H1 (cell line): ENCODE results near the gene ITPKB. TPM values are rescaled to one million over a fixed set of nuclear protein-coding genes. Genes with fewer than 3 reads are reported as not detected.

Experiments used
- CTCF ChIA-PET: fragments of 300-600 bp; sonication (Branson Sonifier 250); formaldehyde crosslinking; loops from one replicate; lab custom pipeline; 2021; ENCODE audit not compliant: partially characterized antibody; lab: Charles Lee
- POLR2A ChIA-PET: fragments of 300-600 bp; sonication (Branson Sonifier 250); formaldehyde crosslinking; loops from one replicate; lab custom pipeline; 2021; ENCODE audit warnings: inconsistent platforms; ENCODE audit not compliant: partially characterized antibody; lab: Charles Lee
- DNase-seq, 2 experiments: peaks; one replicate each; pipeline versions ENCODE4 v3.0.0 to v3.0.0-alpha.2; 2010 to 2022; ENCODE audit warnings: low spot score in 2 of 2, low read depth in 1 of 2, mixed read lengths in 1 of 2
- FAIRE-seq: peaks from 2 replicates; lab custom pipeline; 2011; peaks lifted over from hg19 to GRCh38; lab: Jason Lieb, UNC
- H2AFZ ChIP-seq: 2 replicates; pipeline ENCODE4 v1.8.1; 2012; ENCODE audit warnings: low read length, inconsistent platforms
- H2AK5ac ChIP-seq: 2 replicates; pipeline ENCODE4 v1.6.1; 2013; ENCODE audit warnings: low read depth, low read length
- H2BK120ac ChIP-seq: replicated peaks from 2 replicates; pipeline ENCODE3; 2013; ENCODE audit warnings: low read depth, low read length, inconsistent platforms
- H2BK12ac ChIP-seq: 2 replicates; pipeline ENCODE4 v1.6.1; 2013; ENCODE audit warnings: low read depth, low read length
- H2BK15ac ChIP-seq: 2 replicates; pipeline ENCODE4 v1.6.1; 2013; ENCODE audit warnings: low read length
- H2BK20ac ChIP-seq: 2 replicates; pipeline ENCODE4 v1.6.1; 2013; ENCODE audit warnings: low read length
- H2BK5ac ChIP-seq: 2 replicates; pipeline ENCODE4 v1.6.1; 2013; ENCODE audit warnings: low read depth, low read length
- H3K14ac ChIP-seq: 2 replicates; pipeline ENCODE4 v1.6.1; 2013; ENCODE audit warnings: inconsistent platforms; ENCODE audit not compliant: insufficient read length
- H3K18ac ChIP-seq: 2 replicates; pipeline ENCODE4 v1.6.1; 2013; ENCODE audit warnings: low read length; ENCODE audit errors: extremely low read depth
- H3K23ac ChIP-seq: 2 replicates; pipeline ENCODE4 v1.6.1; 2013; ENCODE audit warnings: inconsistent platforms; ENCODE audit not compliant: insufficient read length
- H3K23me2 ChIP-seq: 2 replicates; pipeline ENCODE4 v1.6.1; 2013; ENCODE audit warnings: low read depth, low read length
- H3K27ac ChIP-seq: 2 replicates; pipeline ENCODE4 v1.6.1; 2011; ENCODE audit warnings: low read depth, low read length, inconsistent platforms
- H3K27me3 ChIP-seq, 4 experiments: replicated peaks in 1 of 4; 1 replicate in 1 of 4; 2 replicates in 3 of 4; pipeline versions ENCODE4 v1.6.1 to v1.8.1; 2011 to 2013; ENCODE audit warnings: low read length in 3 of 4, mild to moderate bottlenecking in 3 of 4, inconsistent platforms in 2 of 4, mixed read lengths in 2 of 4, moderate library complexity in 1 of 4; ENCODE audit not compliant: control insufficient read depth in 3 of 4, insufficient read depth in 3 of 4; ENCODE audit errors: extremely low read depth in 1 of 4
- H3K36me3 ChIP-seq, 4 experiments: 2 replicates each; pipeline versions ENCODE4 v1.6.1 to v1.8.1; 2011 to 2013; ENCODE audit warnings: mild to moderate bottlenecking in 4 of 4, low read length in 3 of 4, moderate library complexity in 2 of 4, control low read depth in 1 of 4, inconsistent platforms in 1 of 4; ENCODE audit not compliant: insufficient read depth in 4 of 4, control insufficient read depth in 2 of 4
- H3K4ac ChIP-seq: replicated peaks from 2 replicates; pipeline ENCODE3; 2013; ENCODE audit warnings: low read length, low read depth, mixed read lengths, inconsistent platforms; ENCODE audit not compliant: insufficient read length
- H3K4me1 ChIP-seq, 4 experiments: replicated peaks in 1 of 4; 1 replicate in 1 of 4; 2 replicates in 3 of 4; pipeline versions ENCODE4 v1.6.1 to v1.8.1; 2011 to 2013; ENCODE audit warnings: low read length in 3 of 4, inconsistent platforms in 2 of 4, mixed read lengths in 1 of 4; ENCODE audit not compliant: insufficient read depth in 4 of 4, control insufficient read depth in 3 of 4
- H3K4me2 ChIP-seq, 2 experiments: 2 replicates each; pipeline versions ENCODE4 v1.6.1 to v1.8.1; 2011 to 2013; ENCODE audit warnings: low read depth in 2 of 2, low read length in 2 of 2, control low read depth in 1 of 2, inconsistent platforms in 1 of 2, mild to moderate bottlenecking in 1 of 2; ENCODE audit not compliant: insufficient read depth in 1 of 2
- H3K4me3 ChIP-seq, 4 experiments: fragments of 200-600, 300-600 bp in 1 of 4; sonication (generic), shearing (Covaris generic), sonication (Bioruptor Twin) in 1 of 4; 2 replicates each; pipeline versions ENCODE4 v1.5.1 to v1.8.1; 2011 to 2016; ENCODE audit warnings: low read length in 4 of 4, low read depth in 3 of 4, control low read depth in 2 of 4, inconsistent platforms in 2 of 4, mild to moderate bottlenecking in 2 of 4, mixed read lengths in 1 of 4, moderate library complexity in 1 of 4; ENCODE audit not compliant: insufficient read depth in 2 of 4; ENCODE audit errors: extremely low read depth in 1 of 4
- H3K56ac ChIP-seq: replicated peaks from 2 replicates; pipeline ENCODE3; 2013; ENCODE audit warnings: low read depth, mild to moderate bottlenecking, mixed read lengths, low read length, inconsistent platforms; ENCODE audit not compliant: insufficient read length
- H3K79me1 ChIP-seq: 2 replicates; pipeline ENCODE4 v1.6.1; 2013; ENCODE audit warnings: low read depth, low read length, control low read depth
- H3K79me2 ChIP-seq, 2 experiments: 2 replicates each; pipeline versions ENCODE4 v1.6.1 to v1.8.1; 2012 to 2013; ENCODE audit warnings: low read length in 2 of 2, mild to moderate bottlenecking in 2 of 2, inconsistent platforms in 1 of 2; ENCODE audit not compliant: insufficient read depth in 2 of 2, control insufficient read depth in 1 of 2
- H3K9ac ChIP-seq, 4 experiments: replicated peaks in 1 of 4; 1 replicate in 1 of 4; 2 replicates in 3 of 4; pipeline versions ENCODE4 v1.6.1 to v1.8.1; 2011 to 2013; ENCODE audit warnings: low read depth in 3 of 4, low read length in 3 of 4, control low read depth in 2 of 4, mild to moderate bottlenecking in 2 of 4, moderate library complexity in 2 of 4, inconsistent platforms in 1 of 4; ENCODE audit errors: extremely low read depth in 1 of 4
- H3K9me3 ChIP-seq, 2 experiments: 2 replicates each; pipeline versions ENCODE4 v1.6.1 to v1.8.1; 2012 to 2013; ENCODE audit warnings: mild to moderate bottlenecking in 2 of 2, moderate library complexity in 2 of 2, control low read depth in 1 of 2, inconsistent platforms in 1 of 2, low read depth in 1 of 2, low read length in 1 of 2, mixed read lengths in 1 of 2; ENCODE audit not compliant: insufficient read depth in 2 of 2
- H4K20me1 ChIP-seq, 2 experiments: replicated peaks in 1 of 2; 2 replicates each; pipeline versions ENCODE3 to v1.8.1; 2011 to 2013; ENCODE audit warnings: inconsistent platforms in 2 of 2, low read length in 2 of 2, mild to moderate bottlenecking in 1 of 2; ENCODE audit not compliant: insufficient read depth in 2 of 2, control insufficient read depth in 1 of 2
- H4K5ac ChIP-seq: 2 replicates; pipeline ENCODE4 v1.6.1; 2013; ENCODE audit warnings: low read length, low read depth, mixed read lengths, inconsistent platforms; ENCODE audit not compliant: insufficient read length
- H4K8ac ChIP-seq: 2 replicates; pipeline ENCODE4 v1.8.0; 2013; ENCODE audit warnings: mild to moderate bottlenecking, moderate library complexity, low read length, inconsistent platforms; ENCODE audit not compliant: insufficient read depth; ENCODE audit errors: extremely low read depth
- H4K91ac ChIP-seq: replicated peaks from 2 replicates; pipeline ENCODE3; 2013; ENCODE audit warnings: low read length, mixed read lengths, inconsistent platforms; ENCODE audit not compliant: insufficient read length
- ATF2 ChIP-seq: IDR thresholded peaks from 2 replicates; pipeline ENCODE4 v1.6.1; 2012; ENCODE audit warnings: low read length, inconsistent platforms
- CREB1 ChIP-seq: IDR thresholded peaks from 2 replicates; pipeline ENCODE4 v1.6.1; 2012; ENCODE audit warnings: inconsistent platforms
- WGBS, 2 experiments: shearing (Covaris generic) in 1 of 2; methylation state at CpG; one replicate each; pipeline versions ENCODE4 v1.1.6 to v1.1.7; 2013 to 2015; ENCODE audit warnings: low lambda C conversion rate in 2 of 2, mixed read lengths in 2 of 2, inconsistent platforms in 1 of 2, low coverage in 1 of 2, missing lambda C conversion rate in 1 of 2; ENCODE audit not compliant: insufficient replicate concordance in 2 of 2, insufficient coverage in 1 of 2, insufficient read length in 1 of 2; ENCODE audit errors: extremely low coverage in 1 of 2, missing lambda C conversion rate in 1 of 2; 5-methylcytosine and 5-hydroxymethylcytosine counted together
- polyA plus RNA-seq, 7 experiments: library from polyadenylated mRNA; depleted of rRNA in 3 of 7; stranded (reverse) in 5 of 7; unstranded in 2 of 7; fragments of >200 nt in 5 of 7; fragments of 200-250 nt in 2 of 7; gene quantifications; 1 replicate in 5 of 7; 2 replicates in 1 of 7; 4 replicates in 1 of 7; pipeline versions ENCODE4 v1.2.1 to v1.2.3, GENCODE V29; 2011 to 2013; ENCODE audit warnings: missing spikeins in 2 of 7, mixed read lengths in 2 of 7
- total RNA-seq: library from RNA; stranded (reverse); fragmentation: NEBNext Ultra II Directional; extraction: Animal tissue kit (Norgen Biotek cat#: 25700); gene quantifications from 2 replicates; pipeline ENCODE4 v1.2.1, GENCODE V29; 2021

ITPKB gene
- total and polyA plus RNA-seq, 2 of the 8 experiments (the other 6 are each of a cell fraction or from before 2014, with no cell fraction given), result 1.7 to 4.8 TPM

GRCh38 chr1:226625326-226625725 is 113.8 kb downstream of the ITPKB start:
- no peak overlapping the region for H2BK15ac ChIP-seq
- no peak for DNase-seq
- H2AK5ac ChIP-seq, result peak overlapping the region; percentile 10; the same call in 1 of the 2 replicates
- WGBS, 2 experiments, result 81% methylated on average over 6 of the region's 6 CpGs; no CpG with 5 or more reads in 1 of the 2 experiments
- no peak for TF ChIP-seq ATF2
- no peak for TF ChIP-seq CREB1
- TF ChIP-seq, all 59 proteins: peak for 0
- 0 out of 4 replicates have a peak, but pooled peaks cover 0 to 4% of the 10 kb centered on the region in 2 experiments for H3K9me3 ChIP-seq
- no peaks in the 10 kb centered on the region for H3K36me3 ChIP-seq
- no peaks in the 10 kb centered on the region for H3K79me1 ChIP-seq
- H4K5ac ChIP-seq, result no peak overlapping the region
- H2BK20ac ChIP-seq, result no peak overlapping the region
- no peak overlapping the region for H2BK12ac ChIP-seq
- H4K20me1 ChIP-seq, result no peaks in the 10 kb centered on the region
- no peak for FAIRE-seq
- CTCF ChIA-PET, result interaction anchor here (1.3 to 14.1 kb wide), 7 partner anchors 10 to 326 kb away, joined by 3 to 184 read pairs (median 6); no protein-coding TSS in a partner anchor
- no peak overlapping the region for H4K91ac ChIP-seq
- H3K4me3 ChIP-seq, result no peak overlapping the region
- no peak overlapping the region for H4K8ac ChIP-seq
- peaks cover 0 to 10% (median 10%) of the 10 kb centered on the region in 4 experiments; a peak in 6 of 7 replicates for H3K27me3 ChIP-seq
- no peak overlapping the region for H3K4ac ChIP-seq
- H3K79me2 ChIP-seq, result no peaks in the 10 kb centered on the region
- H3K4me2 ChIP-seq, result no peak overlapping the region
- no peak overlapping the region for H3K23ac ChIP-seq
- no peaks in the 10 kb centered on the region for H3K23me2 ChIP-seq
- H2AFZ ChIP-seq, result no peak overlapping the region
- H2BK120ac ChIP-seq, result no peak overlapping the region
- POLR2A ChIA-PET, result no interaction called here
- no peaks in the 10 kb centered on the region for H3K4me1 ChIP-seq
- H3K18ac ChIP-seq, result no peak overlapping the region
- H3K27ac ChIP-seq, result no peak overlapping the region
- H3K56ac ChIP-seq, result no peak overlapping the region
- H3K9ac ChIP-seq, result no peak overlapping the region
- H3K14ac ChIP-seq, result no peak overlapping the region
- H2BK5ac ChIP-seq, result no peak overlapping the region
